ENCODE data around the gene CYP24A1. TPM values are rescaled to one million over a fixed set of nuclear protein-coding genes. Genes with fewer than 3 reads are reported as not detected.

CYP24A1 gene
- total RNA-seq, 1 donor from 2014 or later, result not detected

GRCh38 chr20:54190217-54190616, 16.4 kb upstream of the CYP24A1 start:
- no peaks in the 10 kb centered on the region for H3K9me3 Mint-ChIP-seq
- POLR2A ChIA-PET, result no interaction called here

GRCh38 chr20:54189630-54190029, 15.8 kb upstream of the CYP24A1 start:
- no peak for ATAC-seq (ENCODE audit: low read depth)
- no peak for DNase-seq
- no peaks in the 10 kb centered on the region for H3K9me3 Mint-ChIP-seq
- no peak for TF ChIP-seq CTCF (IDR thresholded peaks at IDR 0.05)
- H3K27ac Mint-ChIP-seq, result no peak overlapping the region
- no peak overlapping the region for H3K4me3 Mint-ChIP-seq
- H3K36me3 Mint-ChIP-seq (ENCODE audit: low read depth), result no peaks in the 10 kb centered on the region
- POLR2A ChIA-PET, result no interaction called here
- H3K4me1 Mint-ChIP-seq, result no peaks in the 10 kb centered on the region
- H3K27me3 Mint-ChIP-seq, result peaks cover 7% of the 10 kb centered on the region
- CTCF ChIA-PET, result no interaction called here
- intact Hi-C loops (cut with micrococcal nuclease), result no loop called here

More at GRCh38 chr20:54190217-54190616, 16.4 kb upstream of the CYP24A1 start:
- DNase-seq (no peak), ATAC-seq (ENCODE audit: low read depth) (no peak)
- Mint-ChIP-seq H3K27me3 (peaks cover 3% of the 10 kb centered on the region), H3K36me3 (ENCODE audit: low read depth) (no peaks in the 10 kb centered on the region), H3K4me3 (no peak overlapping the region), H3K27ac (no peak overlapping the region), H3K4me1 (no peaks in the 10 kb centered on the region)
- CTCF ChIA-PET, result no interaction called here
- TF ChIP-seq CTCF (IDR thresholded peaks at IDR 0.05), result no peak
- intact Hi-C loops (cut with micrococcal nuclease), result no loop called here

- CTCF ChIA-PET, result no interaction called here
- no peak overlapping the region for H3K27ac Mint-ChIP-seq
These were observed 14.5 kb upstream of the CYP24A1 start for GRCh38 chr20:54188132-54188849.

GRCh38 chr20:54184904-54185626, 11.3 kb upstream of the CYP24A1 start:
- intact Hi-C loops (cut with micrococcal nuclease), result no loop called here
- H3K27ac Mint-ChIP-seq, result no peak overlapping the region
- no peaks in the 10 kb centered on the region for H3K4me1 Mint-ChIP-seq
- ATAC-seq (ENCODE audit: low read depth) (no peak), DNase-seq (no peak)
- no peaks in the 10 kb centered on the region for H3K9me3 Mint-ChIP-seq
- H3K27me3 Mint-ChIP-seq, result peaks cover 13% of the 10 kb centered on the region
- CTCF ChIA-PET, result no interaction called here
- no peaks in the 10 kb centered on the region for H3K36me3 Mint-ChIP-seq (ENCODE audit: low read depth)
- no peak overlapping the region for H3K4me3 Mint-ChIP-seq
- POLR2A ChIA-PET, result no interaction called here
- TF ChIP-seq CTCF (IDR thresholded peaks at IDR 0.05), result no peak

More at GRCh38 chr20:54188132-54188849, 14.5 kb upstream of the CYP24A1 start:
- TF ChIP-seq CTCF (IDR thresholded peaks at IDR 0.05), result no peak
- H3K4me1 Mint-ChIP-seq, result no peaks in the 10 kb centered on the region
- no peak overlapping the region for H3K4me3 Mint-ChIP-seq
- ATAC-seq (ENCODE audit: low read depth) (no peak), DNase-seq (no peak)
- intact Hi-C loops (cut with micrococcal nuclease), result no loop called here
- H3K9me3 Mint-ChIP-seq, result no peaks in the 10 kb centered on the region
- POLR2A ChIA-PET, result no interaction called here
- H3K27me3 Mint-ChIP-seq, result peaks cover 7% of the 10 kb centered on the region
- H3K36me3 Mint-ChIP-seq (ENCODE audit: low read depth), result no peaks in the 10 kb centered on the region

- Mint-ChIP-seq H3K27ac (no peak overlapping the region), H3K27me3 (peaks cover 13% of the 10 kb centered on the region), H3K9me3 (no peaks in the 10 kb centered on the region), H3K4me1 (no peaks in the 10 kb centered on the region), H3K4me3 (no peak overlapping the region), H3K36me3 (ENCODE audit: low read depth) (no peaks in the 10 kb centered on the region)
- intact Hi-C loops (cut with micrococcal nuclease), result no loop called here
- ATAC-seq (ENCODE audit: low read depth), result no peak
- DNase-seq, result no peak
- ChIA-PET CTCF (interaction anchor here (0.7 kb wide), 1 partner anchor 464 kb away, joined by 3 read pairs; no protein-coding TSS in a partner anchor), POLR2A (no interaction called here)
- TF ChIP-seq CTCF (IDR thresholded peaks at IDR 0.05), result no peak
These were observed 10.3 kb upstream of the CYP24A1 start for GRCh38 chr20:54184071-54184470.

All from activated B cell treated with CpG ODN at 0.5 μM for 24 hours (primary cell).